GM12875 (cell line): ENCODE measurements around the gene UPP2.

Experiments used
- H3K4me3 ChIP-seq: one replicate; pipeline ENCODE4 v1.5.1; 2011; ENCODE audit warnings: low read depth, low read length, control low read depth
- TF ChIP-seq, protein P1 (sequence below): IDR thresholded peaks from 2 replicates; pipeline ENCODE4 v1.5.1; 2011; ENCODE audit warnings: low read depth, mild to moderate bottlenecking, control low read depth, inconsistent platforms, low read length, moderate library complexity, borderline replicate concordance; ENCODE audit not compliant: insufficient read depth

The UPP2 gene

GRCh38 chr2:158103411-158104012, 1.8 kb downstream of the UPP2 start:
- no peak overlapping the region for H3K4me3 ChIP-seq
- TF ChIP-seq, protein P1, sequence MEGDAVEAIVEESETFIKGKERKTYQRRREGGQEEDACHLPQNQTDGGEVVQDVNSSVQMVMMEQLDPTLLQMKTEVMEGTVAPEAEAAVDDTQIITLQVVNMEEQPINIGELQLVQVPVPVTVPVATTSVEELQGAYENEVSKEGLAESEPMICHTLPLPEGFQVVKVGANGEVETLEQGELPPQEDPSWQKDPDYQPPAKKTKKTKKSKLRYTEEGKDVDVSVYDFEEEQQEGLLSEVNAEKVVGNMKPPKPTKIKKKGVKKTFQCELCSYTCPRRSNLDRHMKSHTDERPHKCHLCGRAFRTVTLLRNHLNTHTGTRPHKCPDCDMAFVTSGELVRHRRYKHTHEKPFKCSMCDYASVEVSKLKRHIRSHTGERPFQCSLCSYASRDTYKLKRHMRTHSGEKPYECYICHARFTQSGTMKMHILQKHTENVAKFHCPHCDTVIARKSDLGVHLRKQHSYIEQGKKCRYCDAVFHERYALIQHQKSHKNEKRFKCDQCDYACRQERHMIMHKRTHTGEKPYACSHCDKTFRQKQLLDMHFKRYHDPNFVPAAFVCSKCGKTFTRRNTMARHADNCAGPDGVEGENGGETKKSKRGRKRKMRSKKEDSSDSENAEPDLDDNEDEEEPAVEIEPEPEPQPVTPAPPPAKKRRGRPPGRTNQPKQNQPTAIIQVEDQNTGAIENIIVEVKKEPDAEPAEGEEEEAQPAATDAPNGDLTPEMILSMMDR = no peak

GRCh38 chr2:158104903-158105302, 3.2 kb downstream of the UPP2 start:
- no peak overlapping the region for H3K4me3 ChIP-seq
- TF ChIP-seq, protein P1 = no peak

- H3K4me3 ChIP-seq = no peak overlapping the region
- TF ChIP-seq, protein P1 = no peak
Observed at GRCh38 chr2:158112992-158113391, 11.3 kb downstream of the UPP2 start.

DNA sequence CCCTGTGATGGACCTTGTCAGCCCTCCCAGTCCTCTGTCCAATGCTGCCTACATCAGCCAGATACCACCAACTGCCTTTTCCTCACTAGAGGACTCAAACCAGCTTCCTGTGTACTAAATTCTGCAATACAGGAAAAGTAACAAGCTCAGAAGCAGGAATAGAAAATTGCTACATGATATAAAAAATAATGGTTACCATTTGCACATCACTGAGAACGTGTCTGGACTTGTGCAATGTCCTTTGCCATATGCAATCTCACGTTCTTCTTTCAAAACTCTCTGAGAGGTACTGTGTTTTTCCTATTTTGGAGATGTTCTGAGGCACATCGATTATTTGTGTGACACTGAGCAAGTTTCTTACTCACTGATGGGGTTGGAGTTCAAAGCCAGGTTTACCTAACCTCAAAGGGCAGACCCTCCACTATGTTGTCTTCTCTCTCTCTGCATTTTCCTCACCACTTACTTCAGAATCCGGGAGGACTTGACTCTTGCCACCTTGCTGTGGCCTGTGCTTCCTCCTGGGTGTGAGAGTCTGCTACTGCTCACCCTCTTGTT, 12.1 kb downstream of the UPP2 start:
- H3K4me3 ChIP-seq = no peak overlapping the region
- TF ChIP-seq, protein P1 = no peak

DNA sequence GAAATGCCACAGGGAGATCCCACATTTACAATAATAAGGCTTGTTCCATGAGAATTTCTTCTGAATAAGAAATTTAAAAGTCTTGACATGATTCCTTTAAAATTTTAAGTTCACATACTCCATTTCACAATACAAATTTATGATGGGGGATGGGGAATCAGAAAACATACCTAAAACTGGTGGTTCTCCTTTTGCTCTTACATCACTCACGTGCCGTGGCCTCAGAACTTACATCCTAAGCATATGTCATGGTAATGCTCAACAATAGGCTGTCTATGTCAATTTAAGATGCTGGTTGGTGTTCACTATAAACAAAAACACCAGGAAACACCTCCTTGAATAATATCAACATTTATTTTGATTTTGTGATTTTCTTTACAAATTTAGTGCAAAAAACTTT, 12.8 kb downstream of the UPP2 start:
- no peak overlapping the region for H3K4me3 ChIP-seq
- TF ChIP-seq, protein P1 = no peak

DNA sequence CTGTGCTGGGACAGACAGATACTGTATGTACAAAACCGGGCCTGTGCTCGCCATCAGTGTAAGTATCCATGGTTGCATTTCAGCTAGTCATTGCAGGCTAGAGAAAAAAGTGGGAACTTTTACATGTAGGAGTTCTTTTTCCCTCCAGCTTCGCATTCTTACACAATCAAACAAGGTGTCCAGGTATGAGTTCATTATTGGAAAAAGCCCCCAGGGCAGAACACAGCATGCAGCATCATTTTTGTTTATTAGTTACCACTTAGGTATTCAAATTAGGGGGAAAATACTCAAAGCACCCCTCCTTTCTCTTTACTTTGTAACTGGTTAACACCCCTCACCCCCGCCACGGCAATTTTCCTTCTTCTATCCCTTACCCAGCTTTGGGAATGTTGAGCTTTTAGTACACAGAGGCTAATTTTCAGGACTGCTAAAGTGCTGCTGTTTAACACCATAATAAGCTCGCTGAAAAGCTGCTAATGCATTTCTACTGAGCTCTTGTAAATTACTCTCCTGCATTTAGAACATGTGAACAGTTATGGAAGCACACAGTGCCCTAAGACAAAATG, 13.6 kb downstream of the UPP2 start:
- TF ChIP-seq, protein P1 = no peak
- H3K4me3 ChIP-seq = no peak overlapping the region

DNA sequence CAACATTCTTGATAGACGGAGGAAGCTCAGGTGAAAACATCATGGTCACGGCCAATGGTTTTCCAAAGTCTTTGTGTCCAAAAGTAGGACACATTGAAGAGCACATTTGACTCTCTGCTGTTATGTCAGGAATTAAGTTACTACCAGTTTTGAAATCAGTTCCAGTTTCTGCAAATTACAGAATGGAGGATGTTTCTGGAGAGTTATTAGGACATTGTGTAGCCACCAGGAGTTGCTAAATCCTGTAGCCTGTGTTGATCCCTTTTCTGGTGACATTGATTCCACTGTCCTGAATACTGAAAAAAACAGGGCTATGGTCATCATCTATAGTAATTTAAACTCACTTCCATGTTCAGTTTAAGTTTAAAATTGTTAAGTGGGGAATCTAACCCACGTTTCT, 15.3 kb downstream of the UPP2 start:
- H3K4me3 ChIP-seq = no peak overlapping the region
- TF ChIP-seq, protein P1 = no peak
